Measurements from ENCODE around the gene ACMSD. TPM values are rescaled to one million over a fixed set of nuclear protein-coding genes. Genes with fewer than 3 reads are reported as not detected.
A peak's percentile ranks its signal among the peaks of the same experiment; 100 is the strongest.

Gene ACMSD
- polyA plus RNA-seq, 1 of the 3 experiments (the other 2 are of a cell fraction): not detected

DNA sequence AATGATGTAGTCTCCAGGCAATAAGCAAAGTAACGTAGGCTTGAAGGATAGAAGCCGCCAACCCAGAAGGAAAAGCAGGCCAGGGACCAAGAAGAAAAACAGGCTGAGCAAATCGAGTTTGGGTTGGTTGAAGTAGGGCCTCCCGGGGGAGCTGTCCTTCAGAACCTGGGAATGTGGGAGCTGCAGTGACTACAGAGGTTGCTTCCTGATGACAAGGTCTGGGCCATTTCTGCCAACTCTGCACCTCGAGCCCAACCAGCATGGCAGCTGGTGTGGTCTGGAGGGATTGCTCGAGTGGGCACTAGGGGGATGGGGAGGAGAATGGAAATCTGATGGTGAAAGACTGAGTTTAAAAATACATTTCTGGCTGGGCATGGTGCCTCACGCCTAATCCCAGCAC, 14.1 kb downstream of the ACMSD start:
- WGBS (ENCODE audit: low lambda C conversion rate): 38% methylated on average over 7 of the region's 7 CpGs
- Histone ChIP-seq H3K4me3 (ENCODE audit: low read depth in 2 of 2, low read length in 1 of 2) (no peak overlapping the region), H3K27me3 (ENCODE audit: insufficient read depth) (no peaks in the 10 kb centered on the region), H4K20me1 (ENCODE audit: insufficient read depth) (no peaks in the 10 kb centered on the region), H3K79me2 (ENCODE audit: insufficient read depth) (no peaks in the 10 kb centered on the region), H3K9me3 (no peaks in the 10 kb centered on the region), H3K36me3 (replicated peaks in 1 of 2; ENCODE audit: control insufficient read depth in 1 of 2, insufficient read depth in 2 of 2, low read length in 1 of 2) (no peaks in the 10 kb centered on the region), H3K9me2 (no peaks in the 10 kb centered on the region), H2AFZ (ENCODE audit: low read depth) (no peak overlapping the region), H3K27ac (ENCODE audit: low read depth in 2 of 2, low read length in 1 of 2) (no peak overlapping the region), H3K9ac (no peak overlapping the region), H3K4me1 (ENCODE audit: control insufficient read depth in 1 of 2, insufficient read depth in 2 of 2, low read depth in 1 of 2, low read length in 1 of 2) (no peaks in the 10 kb centered on the region), H3F3A (replicated peaks; ENCODE audit: insufficient read depth) (no peaks in the 10 kb centered on the region), H3K4me2 (no peak overlapping the region)
- ChIA-PET POLR2A (no interaction called here), CTCF (no interaction called here)
- DNase-seq: no peak
- TF ChIP-seq NRF1 (IDR thresholded peaks at IDR 0.05; ENCODE audit: low read depth, low read length) (no peak), POLR2AphosphoS5 (IDR thresholded peaks at IDR 0.05; ENCODE audit: low read depth, low read length) (no peak), FOXM1 (IDR thresholded peaks at IDR 0.05; ENCODE audit: low read depth) (no peak)
- TF ChIP-seq, protein P1, sequence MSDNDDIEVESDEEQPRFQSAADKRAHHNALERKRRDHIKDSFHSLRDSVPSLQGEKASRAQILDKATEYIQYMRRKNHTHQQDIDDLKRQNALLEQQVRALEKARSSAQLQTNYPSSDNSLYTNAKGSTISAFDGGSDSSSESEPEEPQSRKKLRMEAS (IDR thresholded peaks at IDR 0.05; ENCODE audit: low read depth): no peak
- TF ChIP-seq, protein P2, sequence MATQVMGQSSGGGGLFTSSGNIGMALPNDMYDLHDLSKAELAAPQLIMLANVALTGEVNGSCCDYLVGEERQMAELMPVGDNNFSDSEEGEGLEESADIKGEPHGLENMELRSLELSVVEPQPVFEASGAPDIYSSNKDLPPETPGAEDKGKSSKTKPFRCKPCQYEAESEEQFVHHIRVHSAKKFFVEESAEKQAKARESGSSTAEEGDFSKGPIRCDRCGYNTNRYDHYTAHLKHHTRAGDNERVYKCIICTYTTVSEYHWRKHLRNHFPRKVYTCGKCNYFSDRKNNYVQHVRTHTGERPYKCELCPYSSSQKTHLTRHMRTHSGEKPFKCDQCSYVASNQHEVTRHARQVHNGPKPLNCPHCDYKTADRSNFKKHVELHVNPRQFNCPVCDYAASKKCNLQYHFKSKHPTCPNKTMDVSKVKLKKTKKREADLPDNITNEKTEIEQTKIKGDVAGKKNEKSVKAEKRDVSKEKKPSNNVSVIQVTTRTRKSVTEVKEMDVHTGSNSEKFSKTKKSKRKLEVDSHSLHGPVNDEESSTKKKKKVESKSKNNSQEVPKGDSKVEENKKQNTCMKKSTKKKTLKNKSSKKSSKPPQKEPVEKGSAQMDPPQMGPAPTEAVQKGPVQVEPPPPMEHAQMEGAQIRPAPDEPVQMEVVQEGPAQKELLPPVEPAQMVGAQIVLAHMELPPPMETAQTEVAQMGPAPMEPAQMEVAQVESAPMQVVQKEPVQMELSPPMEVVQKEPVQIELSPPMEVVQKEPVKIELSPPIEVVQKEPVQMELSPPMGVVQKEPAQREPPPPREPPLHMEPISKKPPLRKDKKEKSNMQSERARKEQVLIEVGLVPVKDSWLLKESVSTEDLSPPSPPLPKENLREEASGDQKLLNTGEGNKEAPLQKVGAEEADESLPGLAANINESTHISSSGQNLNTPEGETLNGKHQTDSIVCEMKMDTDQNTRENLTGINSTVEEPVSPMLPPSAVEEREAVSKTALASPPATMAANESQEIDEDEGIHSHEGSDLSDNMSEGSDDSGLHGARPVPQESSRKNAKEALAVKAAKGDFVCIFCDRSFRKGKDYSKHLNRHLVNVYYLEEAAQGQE (IDR thresholded peaks at IDR 0.05; ENCODE audit: low read depth, low read length): 0 out of 2 replicates have a peak, but pooled peaks have one; percentile 38
- TF ChIP-seq, protein P3, sequence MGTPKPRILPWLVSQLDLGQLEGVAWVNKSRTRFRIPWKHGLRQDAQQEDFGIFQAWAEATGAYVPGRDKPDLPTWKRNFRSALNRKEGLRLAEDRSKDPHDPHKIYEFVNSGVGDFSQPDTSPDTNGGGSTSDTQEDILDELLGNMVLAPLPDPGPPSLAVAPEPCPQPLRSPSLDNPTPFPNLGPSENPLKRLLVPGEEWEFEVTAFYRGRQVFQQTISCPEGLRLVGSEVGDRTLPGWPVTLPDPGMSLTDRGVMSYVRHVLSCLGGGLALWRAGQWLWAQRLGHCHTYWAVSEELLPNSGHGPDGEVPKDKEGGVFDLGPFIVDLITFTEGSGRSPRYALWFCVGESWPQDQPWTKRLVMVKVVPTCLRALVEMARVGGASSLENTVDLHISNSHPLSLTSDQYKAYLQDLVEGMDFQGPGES (IDR thresholded peaks at IDR 0.05; ENCODE audit: low read depth, low read length): no peak

DNA sequence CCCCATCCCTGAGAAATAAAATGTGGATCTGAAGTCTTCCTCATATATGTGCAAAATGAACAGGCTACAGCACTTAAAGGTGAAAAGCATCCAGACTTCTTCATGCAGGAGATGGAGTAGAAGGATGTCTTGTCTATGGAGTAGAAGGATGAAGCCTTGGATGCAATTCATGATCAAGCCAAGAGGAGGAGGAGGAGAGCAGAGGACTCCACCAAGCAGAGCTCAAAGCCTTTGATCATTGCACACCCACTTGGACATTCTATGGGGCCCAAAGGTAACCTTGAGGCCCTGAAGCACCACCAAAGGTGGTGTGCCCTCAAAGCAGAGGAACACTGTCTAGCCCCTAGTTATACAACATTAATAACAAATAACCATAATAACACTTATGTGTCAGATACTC, 17.3 kb downstream of the ACMSD start:
- Histone ChIP-seq H3K9ac (no peak overlapping the region), H3K9me2 (no peaks in the 10 kb centered on the region), H2AFZ (ENCODE audit: low read depth) (no peak overlapping the region), H3K27me3 (ENCODE audit: insufficient read depth) (no peaks in the 10 kb centered on the region), H3K4me2 (no peak overlapping the region), H3K4me3 (ENCODE audit: low read depth in 2 of 2, low read length in 1 of 2) (no peak overlapping the region), H3K27ac (ENCODE audit: low read depth in 2 of 2, low read length in 1 of 2) (no peak overlapping the region), H4K20me1 (ENCODE audit: insufficient read depth) (no peaks in the 10 kb centered on the region), H3K79me2 (ENCODE audit: insufficient read depth) (no peaks in the 10 kb centered on the region), H3K9me3 (no peaks in the 10 kb centered on the region), H3F3A (replicated peaks; ENCODE audit: insufficient read depth) (no peaks in the 10 kb centered on the region), H3K4me1 (ENCODE audit: control insufficient read depth in 1 of 2, insufficient read depth in 2 of 2, low read depth in 1 of 2, low read length in 1 of 2) (no peaks in the 10 kb centered on the region), H3K36me3 (replicated peaks in 1 of 2; ENCODE audit: control insufficient read depth in 1 of 2, insufficient read depth in 2 of 2, low read length in 1 of 2) (no peaks in the 10 kb centered on the region)
- POLR2A ChIA-PET: no interaction called here
- TF ChIP-seq, protein P2 (IDR thresholded peaks at IDR 0.05; ENCODE audit: low read depth, low read length): no peak
- TF ChIP-seq YY1 (IDR thresholded peaks at IDR 0.05; ENCODE audit: low read depth) (no peak), EZH2phosphoT487 (IDR thresholded peaks at IDR 0.05; ENCODE audit: borderline replicate concordance, low read depth) (no peak), EP300 (IDR thresholded peaks at IDR 0.05; ENCODE audit: borderline replicate concordance in 1 of 2, low read depth in 1 of 2, low read length in 1 of 2) (no peak)
- no peak for DNase-seq
- CTCF ChIA-PET: no interaction called here
